Endothelial cell of umbilical vein (primary cell): ENCODE results near the gene VIPR2. TPM values are rescaled to one million over a fixed set of nuclear protein-coding genes. Genes with fewer than 3 reads are reported as not detected.
"Not testable (repeated sequence)": the region's sequence is repeated elsewhere in the genome, so short reads cannot be mapped to it uniquely, and the experiment has no call there.

Source experiments
- BruUV-seq: library from RNA; stranded (reverse); fragments of 400-500 nt; replicated peaks from 2 replicates; lab custom pipeline; 2021; lab: Mats Ljungman, UMichigan
- CTCF ChIA-PET: fragments of 300-600, 350-600 bp; sonication (Branson Sonifier 250); formaldehyde crosslinking; loops from one replicate; lab custom pipeline; 2021; ENCODE audit warnings: antibody characterized with exemption, inconsistent platforms; lab: Charles Lee
- POLR2A ChIA-PET: fragments of 300-600, 350-600 bp; sonication (Branson Sonifier 250); formaldehyde crosslinking; loops from one replicate; lab custom pipeline; 2021; ENCODE audit warnings: antibody characterized with exemption, inconsistent platforms; lab: Charles Lee
- DNase-seq: peaks from one replicate; pipeline ENCODE4 v3.0.0-alpha.2; 2011; ENCODE audit warnings: low read depth, low spot score
- FAIRE-seq: peaks from 2 replicates; lab custom pipeline; 2011; peaks lifted over from hg19 to GRCh38; lab: Jason Lieb, UNC
- H2AFZ ChIP-seq: 2 replicates; pipeline ENCODE4 v1.6.0; 2012; ENCODE audit warnings: low read depth, low read length, control low read depth, inconsistent platforms
- H3K27ac ChIP-seq: 2 replicates; pipeline ENCODE4 v1.5.1; 2011; ENCODE audit warnings: low read depth, mild to moderate bottlenecking, control low read depth, low read length, moderate library complexity; ENCODE audit not compliant: insufficient read depth
- H3K27me3 ChIP-seq, 2 experiments: 2 replicates each; pipeline versions ENCODE4 v1.6.0 to v1.6.1; 2011; ENCODE audit warnings: low read length in 2 of 2, mixed read lengths in 1 of 2; ENCODE audit not compliant: control insufficient read depth in 2 of 2, insufficient read depth in 2 of 2
- H3K36me3 ChIP-seq, 2 experiments: 2 replicates in 1 of 2; 3 replicates in 1 of 2; pipeline ENCODE4 v1.5.1; 2011; ENCODE audit warnings: low read length in 2 of 2, mild to moderate bottlenecking in 1 of 2, moderate library complexity in 1 of 2; ENCODE audit not compliant: control insufficient read depth in 2 of 2, insufficient read depth in 2 of 2; ENCODE audit errors: extremely low read depth in 1 of 2
- H3K4me1 ChIP-seq: 3 replicates; pipeline ENCODE4 v1.5.1; 2011; ENCODE audit warnings: mild to moderate bottlenecking, low read length; ENCODE audit not compliant: control insufficient read depth, insufficient read depth; ENCODE audit errors: extremely low read depth
- H3K4me2 ChIP-seq: 2 replicates; pipeline ENCODE4 v1.6.1; 2011; ENCODE audit warnings: low read length, control low read depth, mixed read lengths; ENCODE audit not compliant: insufficient read depth
- H3K4me3 ChIP-seq, 3 experiments: fragments of 200-600 bp in 1 of 3; sonication (generic), shearing (Covaris generic) in 1 of 3; replicated peaks in 1 of 3; 2 replicates each; pipeline ENCODE4 v1.5.1; 2011 to 2016; ENCODE audit warnings: control low read depth in 3 of 3, low read length in 3 of 3, mild to moderate bottlenecking in 2 of 3, inconsistent platforms in 1 of 3, low read depth in 1 of 3, moderate library complexity in 1 of 3; ENCODE audit not compliant: insufficient read depth in 1 of 3
- H3K79me2 ChIP-seq: 2 replicates; pipeline ENCODE4 v1.6.0; 2012; ENCODE audit warnings: low read length, inconsistent platforms; ENCODE audit not compliant: control insufficient read depth, insufficient read depth
- H3K9ac ChIP-seq: replicated peaks from 2 replicates; pipeline ENCODE3; 2011; ENCODE audit warnings: low read length, control low read depth; ENCODE audit not compliant: insufficient read depth; ENCODE audit errors: extremely low read depth
- H3K9me1 ChIP-seq: replicated peaks from 3 replicates; pipeline ENCODE4 v1.6.0; 2011; ENCODE audit warnings: mild to moderate bottlenecking, low read length; ENCODE audit not compliant: control insufficient read depth, insufficient read depth; ENCODE audit errors: extremely low read depth
- H3K9me3 ChIP-seq: replicated peaks from 2 replicates; pipeline ENCODE4 v1.5.1; 2012; ENCODE audit warnings: low read length, inconsistent platforms; ENCODE audit not compliant: control insufficient read depth, insufficient read depth
- H4K20me1 ChIP-seq: replicated peaks from 2 replicates; pipeline ENCODE3; 2011; ENCODE audit warnings: mild to moderate bottlenecking, low read length; ENCODE audit not compliant: control insufficient read depth, insufficient read depth; ENCODE audit errors: extremely low read depth
- CTCF ChIP-seq, 2 donors: IDR thresholded peaks; 1 replicate in 1 of 2; 2 replicates in 1 of 2; pipeline ENCODE4 v1.5.1; 2011; ENCODE audit warnings: low read length in 2 of 2, mild to moderate bottlenecking in 2 of 2, moderate library complexity in 2 of 2, control low read depth in 1 of 2, inconsistent platforms in 1 of 2, low read depth in 1 of 2; ENCODE audit not compliant: insufficient read depth in 1 of 2; ENCODE audit errors: extremely low read depth in 1 of 2
- EZH2 ChIP-seq: IDR thresholded peaks from 2 replicates; pipeline ENCODE4 v1.6.1; 2012; ENCODE audit warnings: borderline replicate concordance, low read depth, mild to moderate bottlenecking, moderate library complexity, low read length, inconsistent platforms; ENCODE audit not compliant: severe bottlenecking
- FOS ChIP-seq: IDR thresholded peaks from 2 replicates; pipeline ENCODE4 v1.6.1; 2011; ENCODE audit warnings: mild to moderate bottlenecking, low read length, moderate library complexity, borderline replicate concordance; ENCODE audit not compliant: insufficient read depth
- GATA2 ChIP-seq: IDR thresholded peaks from 2 replicates; pipeline ENCODE4 v1.7.0; 2011; ENCODE audit warnings: low read depth, mild to moderate bottlenecking, moderate library complexity, mixed read lengths, low read length; ENCODE audit not compliant: insufficient read length, insufficient read depth
- JUN ChIP-seq: IDR thresholded peaks from 2 replicates; pipeline ENCODE4 v1.6.1; 2011; ENCODE audit warnings: borderline replicate concordance, low read depth; ENCODE audit not compliant: insufficient read length, insufficient read depth
- MAX ChIP-seq: IDR thresholded peaks from 2 replicates; pipeline ENCODE4 v1.6.1; 2011; ENCODE audit not compliant: insufficient read depth, insufficient read length
- MYC ChIP-seq: IDR thresholded peaks from one replicate; pipeline ENCODE4 v1.6.1; 2011; ENCODE audit warnings: mild to moderate bottlenecking, low read depth, low read length
- POLR2A ChIP-seq: IDR thresholded peaks from 2 replicates; pipeline ENCODE4 v1.6.1; 2012; ENCODE audit warnings: low read depth, mild to moderate bottlenecking, control low read depth, low read length
- POLR2AphosphoS5 ChIP-seq: IDR thresholded peaks from 2 replicates; pipeline ENCODE4 v1.6.1; 2012; ENCODE audit warnings: low read depth, mild to moderate bottlenecking, control low read depth, low read length, moderate library complexity; ENCODE audit not compliant: insufficient read depth
- dilution Hi-C: fragments of 300-500 bp; cut with MboI; formaldehyde crosslinking; loops from one replicate; pipeline ENCODE4 v1.15.0; 2019; ENCODE audit warnings: low sequenced_read_pairs; ENCODE audit not compliant: extremely low pct_ligation_motif_present
- intact Hi-C: fragments of 100-400 bp; cut with micrococcal nuclease; formaldehyde crosslinking; loops from one replicate; pipeline ENCODE4 v1.10.0; 2022
- polyA plus RNA-seq, 4 experiments: library from polyadenylated mRNA; depleted of rRNA in 3 of 4; stranded (reverse) in 3 of 4; unstranded in 1 of 4; fragments of >200 nt; gene quantifications; 2 replicates each; pipeline versions ENCODE4 v1.2.1 to v1.2.3, GENCODE V29; 2011 to 2012; ENCODE audit warnings: missing spikeins in 1 of 4
- total RNA-seq: library from RNA; stranded (reverse); gene quantifications from 2 replicates; pipeline ENCODE4 v1.2.3, GENCODE V29; 2021

VIPR2 gene
- total and polyA plus RNA-seq, 2 donors (not counting 3 experiments of a cell fraction or from before 2014, with no cell fraction given), result not detected

GRCh38 chr7:158998261-158998660 lies 146.4 kb downstream of the VIPR2 start:
- H3K36me3 ChIP-seq, FAIRE-seq, H3K4me3 ChIP-seq, POLR2A ChIA-PET, H3K79me2 ChIP-seq, BruUV-seq, H3K4me1 ChIP-seq, dilution Hi-C loops, CTCF ChIA-PET, H3K27me3 ChIP-seq, intact Hi-C loops, H3K4me2 ChIP-seq, H3K9me1 ChIP-seq, H2AFZ ChIP-seq, H4K20me1 ChIP-seq, H3K27ac ChIP-seq, H3K9me3 ChIP-seq, H3K9ac ChIP-seq, DNase-seq: not testable (repeated sequence)

- dilution Hi-C loops, result no loop called here
- POLR2A ChIA-PET, result no interaction called here
Measured at GRCh38 chr7:158997471-158997870, 147.2 kb downstream of the VIPR2 start.

More at GRCh38 chr7:158997471-158997870, 147.2 kb downstream of the VIPR2 start:
- no peak overlapping the region for H3K4me2 ChIP-seq
- TF ChIP-seq MYC (no peak), CTCF (IDR thresholded peaks at IDR 0.05; ENCODE audit: extremely low read depth in 1 of 2, insufficient read depth in 1 of 2, low read depth in 1 of 2, low read length in 2 of 2) (no peak), MAX (no peak), POLR2A (no peak), JUN (no peak), POLR2AphosphoS5 (no peak), EZH2 (no peak), GATA2 (no peak), FOS (no peak)
- H3K79me2 ChIP-seq, result no peaks in the 10 kb centered on the region
- H3K27ac ChIP-seq, result no peak overlapping the region
- H3K36me3 ChIP-seq, result no peaks in the 10 kb centered on the region
- H3K4me3 ChIP-seq, result no peak overlapping the region
- H3K4me1 ChIP-seq, result no peaks in the 10 kb centered on the region
- no peaks in the 10 kb centered on the region for H4K20me1 ChIP-seq
- no peak overlapping the region for H2AFZ ChIP-seq
- FAIRE-seq (no peak), DNase-seq (no peak)
- intact Hi-C loops, result no loop called here
- peaks cover 3% of the 10 kb centered on the region in 2 experiments for H3K27me3 ChIP-seq
- no peaks in the 10 kb centered on the region for H3K9me1 ChIP-seq
- no peaks in the 10 kb centered on the region for H3K9me3 ChIP-seq
- H3K9ac ChIP-seq, result no peak overlapping the region
- CTCF ChIA-PET, result interaction anchor here (1.2 kb wide), 1 partner anchor 21 kb away, joined by 3 read pairs; no protein-coding TSS in a partner anchor
- no TSS peak for BruUV-seq
